HEK293T (cell line): ENCODE results near the gene HOXC9.
A peak's percentile ranks its signal among the peaks of the same experiment; 100 is the strongest.

ENCODE experiments used
- CTCF ChIA-PET: fragments of 350-600 bp; formaldehyde crosslinking; extraction: SDS; loops from one replicate; lab custom pipeline; 2021; ENCODE audit warnings: antibody characterized with exemption, inconsistent platforms; lab: Yijun Ruan, JAX
- POLR2A ChIA-PET: fragments of 350-600 bp; formaldehyde crosslinking; extraction: SDS; loops from one replicate; lab custom pipeline; 2020; ENCODE audit warnings: antibody characterized with exemption, inconsistent platforms; lab: Yijun Ruan, JAX
- DNase-seq: peaks from one replicate; pipeline ENCODE4 v3.0.0; 2012; ENCODE audit warnings: mixed read lengths; ENCODE audit errors: extremely low spot score
- ARNT ChIP-seq: fragments of 450-650 bp; IDR thresholded peaks from 2 replicates; pipeline ENCODE4 v1.6.1; 2017; ENCODE audit warnings: mild to moderate bottlenecking
- BHLHE40 ChIP-seq: fragments of 450-650 bp; IDR thresholded peaks from 2 replicates; pipeline ENCODE4 v1.6.1; 2016; ENCODE audit warnings: mild to moderate bottlenecking, moderate library complexity, borderline replicate concordance
- CTBP1 ChIP-seq: fragments of 450-650 bp; IDR thresholded peaks from 2 replicates; pipeline ENCODE4 v1.6.1; 2016; ENCODE audit warnings: borderline replicate concordance
- ELF4 ChIP-seq: fragments of 450-650 bp; IDR thresholded peaks from 2 replicates; pipeline ENCODE4 v1.6.1; 2017; ENCODE audit warnings: antibody characterized with exemption
- FOXA1 ChIP-seq: fragments of 450-650 bp; IDR thresholded peaks from 2 replicates; pipeline ENCODE4 v1.6.1; 2016; ENCODE audit warnings: mild to moderate bottlenecking
- FOXK2 ChIP-seq: fragments of 450-650 bp; IDR thresholded peaks from 2 replicates; pipeline ENCODE4 v1.6.1; 2016; ENCODE audit warnings: mild to moderate bottlenecking
- FOXM1 ChIP-seq: fragments of 450-650 bp; IDR thresholded peaks from 2 replicates; pipeline ENCODE4 v1.6.1; 2017; ENCODE audit warnings: mild to moderate bottlenecking, borderline replicate concordance
- HDGF ChIP-seq: fragments of 450-650 bp; IDR thresholded peaks from 2 replicates; pipeline ENCODE4 v1.6.1; 2017; ENCODE audit warnings: antibody characterized with exemption, borderline replicate concordance
- L3MBTL2 ChIP-seq: fragments of 450-650 bp; conservative IDR thresholded peaks from 2 replicates; pipeline ENCODE4 v1.6.1; 2016; ENCODE audit warnings: mild to moderate bottlenecking
- LEF1 ChIP-seq: fragments of 450-650 bp; IDR thresholded peaks from 2 replicates; pipeline ENCODE4 v1.6.1; 2017; ENCODE audit warnings: mild to moderate bottlenecking, borderline replicate concordance
- NFRKB ChIP-seq: fragments of 450-650 bp; IDR thresholded peaks from 2 replicates; pipeline ENCODE4 v1.6.1; 2016; ENCODE audit warnings: mild to moderate bottlenecking, moderate library complexity
- SP1 ChIP-seq: fragments of 450-650 bp; IDR thresholded peaks from 2 replicates; pipeline ENCODE4 v1.6.1; 2017
- SUZ12 ChIP-seq: fragments of 450-650 bp; IDR thresholded peaks from 2 replicates; pipeline ENCODE4 v1.6.1; 2016; ENCODE audit warnings: mild to moderate bottlenecking
- TARDBP ChIP-seq: fragments of 450-650 bp; IDR thresholded peaks from 2 replicates; pipeline ENCODE4 v1.6.1; 2016
- ZNF384 ChIP-seq: fragments of 450-650 bp; IDR thresholded peaks from 2 replicates; pipeline ENCODE4 v1.6.1; 2016
- TF ChIP-seq, protein P1 (sequence below): fragments of 450-650 bp; IDR thresholded peaks from 2 replicates; pipeline ENCODE4 v1.6.1; 2016

HOXC9 gene

DNA sequence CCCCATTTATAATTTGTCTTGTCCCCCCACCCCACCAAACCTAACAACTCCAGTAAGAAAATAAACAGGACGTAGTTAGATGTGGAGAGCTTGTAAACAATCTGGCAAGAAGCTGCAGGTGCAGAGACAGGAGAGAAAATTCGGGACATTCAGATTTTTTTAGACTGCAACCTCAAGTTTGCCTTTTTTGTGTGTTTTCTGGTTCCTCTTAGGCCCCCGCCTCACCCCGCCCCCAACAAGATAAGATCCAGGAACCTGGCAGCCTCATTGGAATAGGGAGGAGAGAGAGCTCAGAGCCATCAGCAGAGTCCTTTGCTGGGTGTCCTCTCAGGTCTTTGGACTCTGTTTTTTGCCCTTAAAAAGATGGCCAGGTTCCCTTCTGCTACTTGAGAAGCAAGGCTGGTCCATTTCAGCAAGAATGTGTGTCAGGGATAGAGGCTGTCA lies 12.2 kb upstream of the HOXC9 start:
- TF ChIP-seq ARNT (no peak), ELF4 (no peak), NFRKB (no peak)
- ChIA-PET POLR2A (interaction anchor here (0.6 to 4.9 kb wide), 8 partner anchors 11 to 311 kb away, joined by 3 to 69 read pairs (median 3); partner anchors contain the start of genes HOXC8 and HOXC9), CTCF (interaction anchor here (0.6 to 5.6 kb wide), 15 partner anchors 10 to 369 kb away, joined by 3 to 44 read pairs (median 4); partner anchors contain the start of gene HOXC13)
- no peak for DNase-seq

DNA sequence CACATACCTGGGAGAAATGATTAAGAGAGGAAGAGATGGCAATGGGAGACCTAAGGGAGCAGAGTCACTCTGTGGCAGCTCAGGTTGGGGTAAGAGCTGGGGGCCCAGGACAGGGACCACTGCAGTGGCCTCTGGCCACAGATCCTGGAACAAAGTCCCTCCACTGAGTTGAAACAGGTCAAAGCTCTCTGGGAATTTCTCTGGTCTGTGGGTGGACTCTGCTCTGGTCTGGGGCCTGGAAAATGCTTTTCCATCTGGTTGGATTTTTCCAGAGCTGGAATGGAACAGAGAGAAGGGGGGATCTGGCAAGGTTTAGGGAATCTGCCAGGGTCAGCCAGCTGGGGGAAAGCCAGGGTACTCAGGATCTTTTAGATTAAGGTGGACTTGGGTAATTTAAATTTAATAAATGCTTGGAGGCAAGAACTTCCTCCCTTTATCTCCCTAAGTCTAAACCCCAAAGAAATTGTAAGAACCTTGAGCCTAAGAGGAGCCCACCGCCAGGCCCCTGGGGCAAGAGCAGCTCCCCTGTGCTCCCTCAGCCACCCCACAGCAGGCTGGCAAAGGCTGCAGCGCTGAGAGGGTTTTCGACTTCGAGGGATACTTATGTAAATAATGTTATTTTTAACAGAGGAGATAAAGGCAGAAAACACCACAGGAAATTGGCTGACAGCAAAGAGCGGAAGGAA lies 11.3 kb upstream of the HOXC9 start:
- ChIA-PET CTCF (interaction anchor here (1.0 to 5.6 kb wide), 12 partner anchors 9 to 368 kb away, joined by 3 to 44 read pairs (median 4); no protein-coding TSS in a partner anchor), POLR2A (interaction anchor here (0.6 to 4.9 kb wide), 6 partner anchors 10 to 228 kb away, joined by 3 to 69 read pairs (median 3); partner anchors contain the start of gene HOXC9)
- DNase-seq, result no peak
- TF ChIP-seq FOXM1, result no peak

DNA sequence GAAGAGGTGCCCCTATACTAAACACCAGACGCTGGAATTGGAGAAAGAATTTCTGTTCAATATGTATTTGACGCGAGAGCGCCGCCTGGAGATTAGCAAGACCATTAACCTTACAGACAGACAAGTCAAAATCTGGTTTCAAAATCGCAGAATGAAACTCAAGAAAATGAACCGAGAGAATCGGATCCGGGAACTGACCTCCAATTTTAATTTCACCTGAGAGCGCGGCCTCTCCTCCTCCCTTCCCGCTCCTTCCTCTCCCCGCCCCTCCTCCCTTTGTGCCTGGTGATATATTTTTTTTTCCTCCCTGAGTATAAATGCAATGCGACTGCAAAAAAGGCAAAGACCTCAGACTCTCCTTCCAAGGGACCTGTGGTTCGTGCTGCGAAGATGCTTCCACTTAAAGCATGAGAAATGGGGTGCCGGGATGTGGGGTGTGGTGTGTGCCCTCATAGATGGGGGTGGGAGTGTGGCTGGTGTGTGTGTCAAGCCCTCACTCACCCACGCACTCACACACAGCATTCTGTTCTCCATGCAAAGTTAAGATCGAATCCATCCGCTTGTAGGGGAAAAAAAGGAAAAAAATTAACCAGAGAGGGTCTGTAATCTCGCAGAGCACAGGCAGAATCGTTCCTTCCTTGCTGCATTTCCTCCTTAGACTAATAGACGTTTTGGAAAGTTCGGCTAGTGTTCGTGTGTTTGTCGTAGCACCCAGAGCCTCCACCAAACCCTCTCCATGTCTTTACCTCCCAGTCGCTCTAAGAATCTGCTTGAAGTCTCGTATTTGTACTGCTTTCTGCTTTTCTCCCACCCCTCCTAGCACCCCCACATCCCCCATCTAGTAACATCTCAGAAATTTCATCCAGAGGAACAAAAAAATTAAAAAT lies 10.5 kb upstream of the HOXC9 start:
- POLR2A ChIA-PET, result interaction anchor here (1.8 to 4.9 kb wide), 3 partner anchors 9 to 49 kb away, joined by 4 to 69 read pairs (median 8); partner anchors contain the start of gene HOXC9
- no peak for DNase-seq
- CTCF ChIA-PET, result interaction anchor here (1.0 to 5.6 kb wide), 7 partner anchors 9 to 226 kb away, joined by 3 to 44 read pairs (median 5); no protein-coding TSS in a partner anchor
- no peak for TF ChIP-seq NFRKB
- no peak for TF ChIP-seq CTBP1

DNA sequence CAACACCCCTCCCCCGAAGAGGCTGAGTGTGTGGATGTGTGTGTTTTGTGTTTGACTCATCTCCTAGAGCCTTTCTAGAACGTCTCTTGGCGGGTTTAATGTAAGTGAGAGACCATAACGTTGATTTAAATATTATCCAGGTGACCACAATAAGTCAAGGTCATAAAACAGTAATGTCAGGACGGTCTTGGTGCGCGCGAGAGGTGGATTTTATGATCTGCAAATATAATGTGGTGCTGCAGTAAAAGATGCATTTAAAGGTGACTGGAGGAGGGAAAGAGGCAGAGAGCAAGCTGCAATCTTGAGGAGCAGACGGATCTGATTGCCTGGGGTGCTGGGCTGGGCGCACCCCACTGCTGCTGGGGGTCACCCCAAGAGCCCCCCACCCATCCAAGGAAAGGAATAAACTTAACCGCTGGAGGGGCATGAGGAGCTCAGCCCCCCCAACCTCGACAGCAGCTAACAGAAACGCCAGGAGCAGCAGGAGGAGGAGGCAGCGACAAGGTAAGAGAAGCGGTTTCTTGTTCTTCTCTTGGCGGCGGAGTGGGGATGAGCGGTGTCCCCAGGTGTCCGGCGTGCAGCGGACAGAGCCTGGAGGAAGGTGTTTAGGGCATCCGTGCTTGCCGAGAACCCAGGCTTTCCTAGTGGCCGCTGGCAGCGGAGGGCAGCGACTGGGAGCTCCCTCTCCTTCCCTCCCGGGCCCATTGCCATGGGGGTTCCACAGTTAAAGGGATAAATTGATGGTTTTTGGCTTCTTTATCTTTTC lies 9.5 kb upstream of the HOXC9 start:
- POLR2A ChIA-PET, result interaction anchor here (0.7 to 2.2 kb wide), 8 partner anchors 10 to 62 kb away, joined by 3 to 12 read pairs (median 4); partner anchors contain the start of genes HOXC13, HOXC8 and HOXC9
- no peak for TF ChIP-seq HDGF
- no peak for TF ChIP-seq FOXK2
- peak; percentile 70 for TF ChIP-seq CTBP1
- CTCF ChIA-PET, result interaction anchor here (0.6 to 1.8 kb wide), 8 partner anchors 10 to 369 kb away, joined by 3 to 6 read pairs (median 4); partner anchors contain the start of gene HOXC9

DNA sequence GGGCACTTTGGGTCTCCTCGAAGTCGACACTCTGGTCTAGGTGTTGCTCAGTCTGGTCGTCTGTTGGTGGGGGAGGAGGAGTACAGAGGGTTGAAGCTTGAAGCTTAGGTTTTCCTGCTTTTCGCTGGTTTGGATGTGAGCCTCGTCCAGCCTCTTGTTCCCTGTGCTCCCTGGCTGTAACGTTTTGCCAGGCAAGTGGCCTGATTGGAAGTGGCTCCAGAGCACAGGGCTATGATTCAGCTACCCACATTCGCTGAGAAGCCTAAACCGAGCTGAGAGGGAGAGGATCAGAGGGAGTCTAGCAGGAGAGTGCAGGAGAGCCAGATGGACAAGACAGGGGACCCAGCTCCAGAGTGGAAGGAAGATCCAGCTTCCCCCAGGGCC lies 8.9 kb upstream of the HOXC9 start:
- ChIA-PET POLR2A (interaction anchor here (0.7 to 2.2 kb wide), 9 partner anchors 9 to 61 kb away, joined by 3 to 12 read pairs (median 4); partner anchors contain the start of genes HOXC13, HOXC8 and HOXC9), CTCF (interaction anchor here (0.6 to 1.8 kb wide), 9 partner anchors 9 to 368 kb away, joined by 3 to 6 read pairs (median 3); partner anchors contain the start of gene HOXC9)
- DNase-seq, result no peak
- TF ChIP-seq FOXK2, result no peak
- TF ChIP-seq TARDBP, result no peak
- TF ChIP-seq FOXA1, result no peak
- no peak for TF ChIP-seq SUZ12
- no peak for TF ChIP-seq CTBP1
- TF ChIP-seq ZNF384, result no peak
- no peak for TF ChIP-seq SP1
- no peak for TF ChIP-seq LEF1
- no peak for TF ChIP-seq ARNT
- no peak for TF ChIP-seq BHLHE40
- TF ChIP-seq NFRKB, result no peak
- TF ChIP-seq, protein P1, sequence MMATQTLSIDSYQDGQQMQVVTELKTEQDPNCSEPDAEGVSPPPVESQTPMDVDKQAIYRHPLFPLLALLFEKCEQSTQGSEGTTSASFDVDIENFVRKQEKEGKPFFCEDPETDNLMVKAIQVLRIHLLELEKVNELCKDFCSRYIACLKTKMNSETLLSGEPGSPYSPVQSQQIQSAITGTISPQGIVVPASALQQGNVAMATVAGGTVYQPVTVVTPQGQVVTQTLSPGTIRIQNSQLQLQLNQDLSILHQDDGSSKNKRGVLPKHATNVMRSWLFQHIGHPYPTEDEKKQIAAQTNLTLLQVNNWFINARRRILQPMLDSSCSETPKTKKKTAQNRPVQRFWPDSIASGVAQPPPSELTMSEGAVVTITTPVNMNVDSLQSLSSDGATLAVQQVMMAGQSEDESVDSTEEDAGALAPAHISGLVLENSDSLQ, result no peak
- TF ChIP-seq L3MBTL2, result no peak
- no peak for TF ChIP-seq ELF4
- TF ChIP-seq FOXM1, result no peak
- no peak for TF ChIP-seq HDGF

More for the DNA sequence above, 9.5 kb upstream of the HOXC9 start:
- no peak for DNase-seq

DNA sequence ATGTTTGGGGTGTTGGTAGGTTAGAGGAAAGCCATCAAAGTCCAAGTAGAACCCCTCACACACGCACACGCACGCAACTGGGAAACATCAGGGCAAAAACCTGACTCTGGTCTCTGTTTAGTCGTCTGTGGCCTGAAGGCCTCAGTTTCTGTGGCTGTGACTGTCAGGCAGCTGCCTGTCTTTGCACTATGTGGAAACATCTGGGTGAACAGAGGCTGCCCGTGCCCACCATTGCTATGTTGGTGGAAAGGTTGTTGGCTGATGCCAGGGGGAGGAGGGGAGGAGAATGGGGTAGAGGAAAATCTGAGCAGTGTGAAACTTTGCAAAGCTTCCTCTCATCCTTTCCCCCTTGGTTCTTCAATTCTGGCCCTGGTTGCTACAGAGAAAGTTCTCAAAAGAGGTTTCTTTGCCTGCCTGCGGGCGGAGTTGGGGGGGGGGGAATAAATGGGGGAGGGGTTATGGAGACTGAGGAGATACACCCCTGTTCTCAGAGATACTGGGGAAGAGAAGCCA lies 7.5 kb upstream of the HOXC9 start:
- ChIA-PET POLR2A (interaction anchor here (0.8 to 2.2 kb wide), 3 partner anchors 8 to 25 kb away, joined by 3 to 12 read pairs (median 3); partner anchors contain the start of gene HOXC9), CTCF (interaction anchor here (1.2 kb wide), 1 partner anchor 25 kb away, joined by 3 read pairs; no protein-coding TSS in a partner anchor)
- no peak for DNase-seq
- TF ChIP-seq SUZ12 (no peak), ELF4 (no peak), FOXM1 (no peak), ZNF384 (no peak), NFRKB (no peak), SP1 (no peak), L3MBTL2 (no peak), LEF1 (no peak), HDGF (no peak), CTBP1 (no peak), BHLHE40 (no peak), ARNT (no peak), TARDBP (no peak), FOXK2 (no peak), FOXA1 (no peak)
- TF ChIP-seq, protein P1, result no peak
